HG02610 (cell line): ENCODE measurements around the gene XYLT1.

Experiments used
- ATAC-seq: cut with Tn5 transposase; IDR thresholded peaks from one replicate; pipeline ENCODE4 v1.9.1; 2021; ENCODE audit warnings: mild to moderate bottlenecking, moderate library complexity; ENCODE audit not compliant: unreplicated experiment

Gene XYLT1

GRCh38 chr16:17379121-17379571, 91.6 kb downstream of the XYLT1 start:
- no peak for ATAC-seq

- ATAC-seq, result peak; percentile 37
Measured at GRCh38 chr16:17377360-17378324, 93.1 kb downstream of the XYLT1 start.

- no peak for ATAC-seq
Measured at GRCh38 chr16:17375461-17376304, 95.1 kb downstream of the XYLT1 start.

GRCh38 chr16:17374668-17375255, 96.0 kb downstream of the XYLT1 start:
- no peak for ATAC-seq

- no peak for ATAC-seq
Measured at GRCh38 chr16:17373533-17373932, 97.2 kb downstream of the XYLT1 start.

- ATAC-seq, result no peak
Measured at GRCh38 chr16:17372386-17372785, 98.4 kb downstream of the XYLT1 start.

GRCh38 chr16:17371299-17371698, 99.5 kb downstream of the XYLT1 start:
- ATAC-seq, result no peak

- no peak for ATAC-seq
Measured at GRCh38 chr16:17370731-17371285, 100.0 kb downstream of the XYLT1 start.

- no peak for ATAC-seq
Measured at GRCh38 chr16:17370223-17370707, 100.5 kb downstream of the XYLT1 start.

GRCh38 chr16:17369421-17370222, 101.1 kb downstream of the XYLT1 start:
- ATAC-seq, result no peak

GRCh38 chr16:17368951-17369350, 101.8 kb downstream of the XYLT1 start:
- ATAC-seq, result no peak

- ATAC-seq, result no peak
Measured at GRCh38 chr16:17368446-17368845, 102.3 kb downstream of the XYLT1 start.

- no peak for ATAC-seq
Measured at GRCh38 chr16:17367923-17368322, 102.8 kb downstream of the XYLT1 start.

GRCh38 chr16:17367036-17367435, 103.7 kb downstream of the XYLT1 start:
- no peak for ATAC-seq

GRCh38 chr16:17366299-17366961, 104.3 kb downstream of the XYLT1 start:
- no peak for ATAC-seq

- no peak for ATAC-seq
Measured at GRCh38 chr16:17365591-17366298, 105.0 kb downstream of the XYLT1 start.

- no peak for ATAC-seq
Measured at GRCh38 chr16:17365211-17365541, 105.6 kb downstream of the XYLT1 start.

- no peak for ATAC-seq
Measured at GRCh38 chr16:17364319-17365210, 106.2 kb downstream of the XYLT1 start.
